KBM-7 (cell line): ENCODE data around the gene RAPGEF4.

Experiments
- DNase-seq: peaks from one replicate; pipeline ENCODE4 v3.0.0-alpha.2; 2015
- in situ Hi-C: fragments of 300-500 bp; cut with MboI; formaldehyde crosslinking; loops from 2 replicates; pipeline ENCODE4 v1.14.3; 2020; ENCODE audit warnings: low sequenced_read_pairs, low pct_unique_long_range_greater_than_20kb, mixed read lengths

The RAPGEF4 gene

GRCh38 chr2:172969166-172969565, 233.5 kb downstream of the RAPGEF4 start:
- in situ Hi-C loops = no loop called here
- DNase-seq = no peak

- DNase-seq = no peak
- in situ Hi-C loops = no loop called here
Observed at GRCh38 chr2:172969609-172970008, 234.0 kb downstream of the RAPGEF4 start.

GRCh38 chr2:172970660-172971059, 235.0 kb downstream of the RAPGEF4 start:
- in situ Hi-C loops = no loop called here
- DNase-seq = no peak

- DNase-seq = peak; percentile 61
Observed at GRCh38 chr2:172972005-172972619, 236.5 kb downstream of the RAPGEF4 start.

GRCh38 chr2:172974762-172975161, 239.1 kb downstream of the RAPGEF4 start:
- in situ Hi-C loops = no loop called here
- DNase-seq = no peak

More at GRCh38 chr2:172972005-172972619, 236.5 kb downstream of the RAPGEF4 start:
- in situ Hi-C loops = no loop called here

GRCh38 chr2:172976116-172976515, 240.5 kb downstream of the RAPGEF4 start:
- in situ Hi-C loops = no loop called here
- peak; percentile 26 for DNase-seq

- DNase-seq = no peak
- in situ Hi-C loops = no loop called here
Observed at GRCh38 chr2:172976816-172977215, 241.2 kb downstream of the RAPGEF4 start.

- in situ Hi-C loops = no loop called here
- DNase-seq = no peak
Observed at GRCh38 chr2:172977270-172978062, 241.8 kb downstream of the RAPGEF4 start.

GRCh38 chr2:172978063-172978383, 242.4 kb downstream of the RAPGEF4 start:
- no peak for DNase-seq
- in situ Hi-C loops = no loop called here

- DNase-seq = no peak
- in situ Hi-C loops = no loop called here
Observed at GRCh38 chr2:172985139-172985892, 249.7 kb downstream of the RAPGEF4 start.

- in situ Hi-C loops = no loop called here
- peak; percentile 14 for DNase-seq
Observed at GRCh38 chr2:172986040-172986439, 250.4 kb downstream of the RAPGEF4 start.

- DNase-seq = no peak
Observed at GRCh38 chr2:172988728-172989127, 253.1 kb downstream of the RAPGEF4 start.

GRCh38 chr2:172991031-172991430, 255.4 kb downstream of the RAPGEF4 start:
- DNase-seq = no peak
- in situ Hi-C loops = no loop called here

More at GRCh38 chr2:172988728-172989127, 253.1 kb downstream of the RAPGEF4 start:
- in situ Hi-C loops = no loop called here

- DNase-seq = no peak
- in situ Hi-C loops = no loop called here
Observed at GRCh38 chr2:172993139-172993538, 257.5 kb downstream of the RAPGEF4 start.

- in situ Hi-C loops = no loop called here
- DNase-seq = no peak
Observed at GRCh38 chr2:172993931-172994717, 258.5 kb downstream of the RAPGEF4 start.

GRCh38 chr2:172994864-172995263, 259.2 kb downstream of the RAPGEF4 start:
- in situ Hi-C loops = no loop called here

GRCh38 chr2:172995323-172996244, 259.9 kb downstream of the RAPGEF4 start:
- DNase-seq = peak; percentile 16
- in situ Hi-C loops = no loop called here

More at GRCh38 chr2:172994864-172995263, 259.2 kb downstream of the RAPGEF4 start:
- DNase-seq = no peak

- no peak for DNase-seq
- in situ Hi-C loops = no loop called here
Observed at GRCh38 chr2:172996387-172996961, 260.8 kb downstream of the RAPGEF4 start.
